K562 (cell line): ENCODE results near the gene SH3BP5L. TPM values are rescaled to one million over a fixed set of nuclear protein-coding genes. Genes with fewer than 3 reads are reported as not detected.
A peak's percentile ranks its signal among the peaks of the same experiment; 100 is the strongest.

ENCODE experiments used
- BDP1 ChIP-seq: IDR thresholded peaks from 3 replicates; pipeline ENCODE4 v1.6.1; 2011; ENCODE audit not compliant: insufficient read length, insufficient read depth
- FOXA1 ChIP-seq: fragments of 450-650 bp; IDR thresholded peaks from 2 replicates; pipeline ENCODE4 v1.6.1; 2016; ENCODE audit warnings: mild to moderate bottlenecking, borderline replicate concordance
- HEY1 ChIP-seq: fragments of 250-450 bp; sonication (Bioruptor Pico); IDR thresholded peaks from 2 replicates; pipeline ENCODE4 v1.5.0; 2020; ENCODE audit warnings: mild to moderate bottlenecking, moderate library complexity, borderline replicate concordance
- HMG20A ChIP-seq: fragments of 450-650 bp; formaldehyde crosslinking; conservative IDR thresholded peaks from 2 replicates; pipeline ENCODE4 v1.4.0; 2020; ENCODE audit warnings: mild to moderate bottlenecking, mixed read lengths
- HSF4 ChIP-seq: fragments of 250-450 bp; sonication (Bioruptor Pico); IDR thresholded peaks from 2 replicates; pipeline ENCODE4 v2.1.2; 2022; ENCODE audit warnings: mild to moderate bottlenecking, moderate library complexity, borderline replicate concordance
- MAFG ChIP-seq: fragments of 450-650 bp; conservative IDR thresholded peaks from 2 replicates; pipeline ENCODE4 v1.6.1; 2016; ENCODE audit warnings: missing genetic modification characterization, missing compliant biosample characterization
- NONO ChIP-seq, 2 experiments: fragments of 200-400 bp in 1 of 2; fragments of 450-650 bp in 1 of 2; formaldehyde crosslinking in 1 of 2; IDR thresholded peaks; 2 replicates each; pipeline ENCODE4 v1.6.1; 2017; ENCODE audit warnings: low read depth in 2 of 2, mild to moderate bottlenecking in 2 of 2, moderate library complexity in 2 of 2, low read length in 1 of 2
- OTX1 ChIP-seq: fragments of 450-650 bp; formaldehyde crosslinking; IDR thresholded peaks from 2 replicates; pipeline ENCODE4 v1.4.0; 2022; ENCODE audit warnings: mild to moderate bottlenecking
- TAF9B ChIP-seq: fragments of 450-650 bp; IDR thresholded peaks from 2 replicates; pipeline ENCODE4 v1.6.1; 2018; ENCODE audit warnings: mild to moderate bottlenecking; ENCODE audit not compliant: partially characterized antibody
- TEAD4 ChIP-seq, 2 experiments: sonication (generic) in 1 of 2; formaldehyde crosslinking in 1 of 2; IDR thresholded peaks; 2 replicates each; pipeline versions ENCODE4 v1.6.1 to v1.8.0; 2012 to 2022; ENCODE audit warnings: borderline replicate concordance in 1 of 2, inconsistent platforms in 1 of 2, low read length in 1 of 2, mild to moderate bottlenecking in 1 of 2, missing genetic modification reagents in 1 of 2
- ZNF174 ChIP-seq: fragments of 250-450 bp; sonication (Bioruptor Pico); IDR thresholded peaks from 2 replicates; pipeline ENCODE4 v1.4.0; 2020; ENCODE audit warnings: mild to moderate bottlenecking
- polyA plus RNA-seq, 8 experiments: library from polyadenylated mRNA; depleted of rRNA in 4 of 8; stranded (reverse) in 5 of 8; unstranded in 3 of 8; fragments of >200 nt; fragmentation: Nextera tagmentation in 2 of 8; fragmentation: Illumina TruSeq in 1 of 8; extraction: Ambion mirVana in 2 of 8; extraction: Trizol in 1 of 8; gene quantifications; 2 replicates each; pipeline versions ENCODE4 v1.2.1 to v1.2.3, GENCODE V29; 2011 to 2014; ENCODE audit warnings: inconsistent platforms in 1 of 8, missing spikeins in 1 of 8
- total RNA-seq, 7 experiments: library from RNA; depleted of rRNA in 6 of 7; stranded (reverse); fragments of >200 nt in 6 of 7; fragmentation: Illumina TruSeq in 2 of 7; extraction: Trizol in 2 of 7; gene quantifications; 2 replicates each; pipeline versions ENCODE4 v1.2.1 to v1.2.3, GENCODE V29; 2011 to 2021; ENCODE audit warnings: low replicate concordance in 1 of 7
- TF ChIP-seq, protein P1 (sequence below): IDR thresholded peaks from 3 replicates; pipeline ENCODE4 v1.6.1; 2011; ENCODE audit warnings: borderline replicate concordance, mild to moderate bottlenecking, moderate library complexity; ENCODE audit not compliant: insufficient read length; ENCODE audit errors: extremely low read depth
- TF ChIP-seq, protein P2 (sequence below): fragments of 200-800 bp; sonication (Bioruptor generic); IDR thresholded peaks from 2 replicates; pipeline ENCODE4 v1.6.1; 2016; ENCODE audit warnings: missing genetic modification characterization, missing compliant biosample characterization
- TF ChIP-seq, protein P3 (sequence below), 2 experiments: fragments of 450-650 bp; IDR thresholded peaks; 2 replicates each; pipeline ENCODE4 v1.6.1; 2016
- TF ChIP-seq, protein P4 (sequence below): fragments of 250-450 bp; sonication (Bioruptor Pico); IDR thresholded peaks from 2 replicates; pipeline ENCODE4 v1.5.0; 2020; ENCODE audit warnings: mild to moderate bottlenecking

SH3BP5L gene
- total and polyA plus RNA-seq, 9 of the 15 experiments (the other 6 are each of a cell fraction or from before 2014, with no cell fraction given), result 1.9 to 26.5 (median 15.8) TPM

DNA sequence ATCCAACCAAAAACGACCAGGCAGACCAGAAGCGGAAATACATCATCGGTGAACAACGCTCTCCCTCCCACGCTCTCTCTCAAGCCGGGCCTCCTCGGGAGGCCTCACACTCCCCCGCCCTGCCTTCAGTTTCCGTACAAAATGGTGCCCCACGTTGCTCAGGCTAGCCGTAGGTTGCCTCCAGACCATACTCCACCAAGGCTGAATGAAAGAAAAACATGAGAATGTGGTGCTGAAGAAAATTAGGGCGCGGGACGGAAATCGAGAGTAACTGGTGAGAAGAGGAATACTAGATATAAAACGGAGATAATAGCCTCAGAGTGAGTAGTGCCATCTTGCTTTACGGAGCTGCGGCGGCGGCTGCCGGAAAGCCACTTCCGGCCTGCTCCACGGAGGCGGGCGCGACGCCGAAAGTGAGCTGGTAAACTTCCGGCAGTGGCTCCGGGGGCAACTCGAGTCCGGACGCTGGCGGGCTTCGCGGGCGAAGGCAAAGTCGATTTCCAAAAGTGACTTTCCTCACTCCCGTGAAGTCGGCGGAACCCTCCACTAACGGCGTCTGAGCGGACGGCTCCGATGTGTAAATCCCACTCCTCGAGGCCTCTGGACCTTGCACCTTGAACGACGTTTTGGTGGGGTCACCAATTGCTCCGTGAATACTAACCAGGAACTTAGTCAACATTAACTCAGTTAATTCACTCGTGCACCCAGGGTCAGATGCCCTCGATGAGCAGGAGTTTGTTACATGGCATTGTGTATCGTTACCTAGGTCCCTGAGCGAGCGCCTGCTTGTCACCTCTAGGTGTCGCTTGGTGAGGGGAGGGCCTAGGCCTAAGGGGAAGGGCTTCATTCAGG, at the start of gene SH3BP5L (continued):
- TF ChIP-seq, protein P1, sequence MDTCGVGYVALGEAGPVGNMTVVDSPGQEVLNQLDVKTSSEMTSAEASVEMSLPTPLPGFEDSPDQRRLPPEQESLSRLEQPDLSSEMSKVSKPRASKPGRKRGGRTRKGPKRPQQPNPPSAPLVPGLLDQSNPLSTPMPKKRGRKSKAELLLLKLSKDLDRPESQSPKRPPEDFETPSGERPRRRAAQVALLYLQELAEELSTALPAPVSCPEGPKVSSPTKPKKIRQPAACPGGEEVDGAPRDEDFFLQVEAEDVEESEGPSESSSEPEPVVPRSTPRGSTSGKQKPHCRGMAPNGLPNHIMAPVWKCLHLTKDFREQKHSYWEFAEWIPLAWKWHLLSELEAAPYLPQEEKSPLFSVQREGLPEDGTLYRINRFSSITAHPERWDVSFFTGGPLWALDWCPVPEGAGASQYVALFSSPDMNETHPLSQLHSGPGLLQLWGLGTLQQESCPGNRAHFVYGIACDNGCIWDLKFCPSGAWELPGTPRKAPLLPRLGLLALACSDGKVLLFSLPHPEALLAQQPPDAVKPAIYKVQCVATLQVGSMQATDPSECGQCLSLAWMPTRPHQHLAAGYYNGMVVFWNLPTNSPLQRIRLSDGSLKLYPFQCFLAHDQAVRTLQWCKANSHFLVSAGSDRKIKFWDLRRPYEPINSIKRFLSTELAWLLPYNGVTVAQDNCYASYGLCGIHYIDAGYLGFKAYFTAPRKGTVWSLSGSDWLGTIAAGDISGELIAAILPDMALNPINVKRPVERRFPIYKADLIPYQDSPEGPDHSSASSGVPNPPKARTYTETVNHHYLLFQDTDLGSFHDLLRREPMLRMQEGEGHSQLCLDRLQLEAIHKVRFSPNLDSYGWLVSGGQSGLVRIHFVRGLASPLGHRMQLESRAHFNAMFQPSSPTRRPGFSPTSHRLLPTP, result no peak
- TF ChIP-seq FOXA1 (no peak), BDP1 (no peak), HEY1 (CRISPR knock-in tag) (no peak), ZNF174 (CRISPR knock-in tag) (no peak), OTX1 (CRISPR knock-in tag) (no peak; the same call in 1 of the 2 replicates), TAF9B (peak; percentile 67), NONO (IDR thresholded peaks at IDR 0.05; ENCODE audit: low read depth in 2 of 2, low read length in 1 of 2) (no peak), HMG20A (CRISPR knock-in tag) (no peak), HSF4 (CRISPR knock-in tag) (no peak), MAFG (tag) (no peak), TEAD4 (IDR thresholded peaks at IDR 0.05; ENCODE audit: low read length) (peak; percentile 42), TEAD4 (CRISPR knock-in tag; IDR thresholded peaks at IDR 0.05; ENCODE audit: borderline replicate concordance) (no peak)
- TF ChIP-seq, protein P2, sequence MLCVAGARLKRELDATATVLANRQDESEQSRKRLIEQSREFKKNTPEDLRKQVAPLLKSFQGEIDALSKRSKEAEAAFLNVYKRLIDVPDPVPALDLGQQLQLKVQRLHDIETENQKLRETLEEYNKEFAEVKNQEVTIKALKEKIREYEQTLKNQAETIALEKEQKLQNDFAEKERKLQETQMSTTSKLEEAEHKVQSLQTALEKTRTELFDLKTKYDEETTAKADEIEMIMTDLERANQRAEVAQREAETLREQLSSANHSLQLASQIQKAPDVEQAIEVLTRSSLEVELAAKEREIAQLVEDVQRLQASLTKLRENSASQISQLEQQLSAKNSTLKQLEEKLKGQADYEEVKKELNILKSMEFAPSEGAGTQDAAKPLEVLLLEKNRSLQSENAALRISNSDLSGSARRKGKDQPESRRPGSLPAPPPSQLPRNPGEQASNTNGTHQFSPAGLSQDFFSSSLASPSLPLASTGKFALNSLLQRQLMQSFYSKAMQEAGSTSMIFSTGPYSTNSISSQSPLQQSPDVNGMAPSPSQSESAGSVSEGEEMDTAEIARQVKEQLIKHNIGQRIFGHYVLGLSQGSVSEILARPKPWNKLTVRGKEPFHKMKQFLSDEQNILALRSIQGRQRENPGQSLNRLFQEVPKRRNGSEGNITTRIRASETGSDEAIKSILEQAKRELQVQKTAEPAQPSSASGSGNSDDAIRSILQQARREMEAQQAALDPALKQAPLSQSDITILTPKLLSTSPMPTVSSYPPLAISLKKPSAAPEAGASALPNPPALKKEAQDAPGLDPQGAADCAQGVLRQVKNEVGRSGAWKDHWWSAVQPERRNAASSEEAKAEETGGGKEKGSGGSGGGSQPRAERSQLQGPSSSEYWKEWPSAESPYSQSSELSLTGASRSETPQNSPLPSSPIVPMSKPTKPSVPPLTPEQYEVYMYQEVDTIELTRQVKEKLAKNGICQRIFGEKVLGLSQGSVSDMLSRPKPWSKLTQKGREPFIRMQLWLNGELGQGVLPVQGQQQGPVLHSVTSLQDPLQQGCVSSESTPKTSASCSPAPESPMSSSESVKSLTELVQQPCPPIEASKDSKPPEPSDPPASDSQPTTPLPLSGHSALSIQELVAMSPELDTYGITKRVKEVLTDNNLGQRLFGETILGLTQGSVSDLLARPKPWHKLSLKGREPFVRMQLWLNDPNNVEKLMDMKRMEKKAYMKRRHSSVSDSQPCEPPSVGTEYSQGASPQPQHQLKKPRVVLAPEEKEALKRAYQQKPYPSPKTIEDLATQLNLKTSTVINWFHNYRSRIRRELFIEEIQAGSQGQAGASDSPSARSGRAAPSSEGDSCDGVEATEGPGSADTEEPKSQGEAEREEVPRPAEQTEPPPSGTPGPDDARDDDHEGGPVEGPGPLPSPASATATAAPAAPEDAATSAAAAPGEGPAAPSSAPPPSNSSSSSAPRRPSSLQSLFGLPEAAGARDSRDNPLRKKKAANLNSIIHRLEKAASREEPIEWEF, result no peak; the same call in 1 of the 2 replicates
- TF ChIP-seq, protein P3, sequence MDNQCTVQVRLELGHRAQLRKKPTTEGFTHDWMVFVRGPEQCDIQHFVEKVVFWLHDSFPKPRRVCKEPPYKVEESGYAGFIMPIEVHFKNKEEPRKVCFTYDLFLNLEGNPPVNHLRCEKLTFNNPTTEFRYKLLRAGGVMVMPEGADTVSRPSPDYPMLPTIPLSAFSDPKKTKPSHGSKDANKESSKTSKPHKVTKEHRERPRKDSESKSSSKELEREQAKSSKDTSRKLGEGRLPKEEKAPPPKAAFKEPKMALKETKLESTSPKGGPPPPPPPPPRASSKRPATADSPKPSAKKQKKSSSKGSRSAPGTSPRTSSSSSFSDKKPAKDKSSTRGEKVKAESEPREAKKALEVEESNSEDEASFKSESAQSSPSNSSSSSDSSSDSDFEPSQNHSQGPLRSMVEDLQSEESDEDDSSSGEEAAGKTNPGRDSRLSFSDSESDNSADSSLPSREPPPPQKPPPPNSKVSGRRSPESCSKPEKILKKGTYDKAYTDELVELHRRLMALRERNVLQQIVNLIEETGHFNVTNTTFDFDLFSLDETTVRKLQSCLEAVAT (IDR thresholded peaks at IDR 0.05), result no peak; a peak in 1 of 4 replicates
- TF ChIP-seq, protein P4, sequence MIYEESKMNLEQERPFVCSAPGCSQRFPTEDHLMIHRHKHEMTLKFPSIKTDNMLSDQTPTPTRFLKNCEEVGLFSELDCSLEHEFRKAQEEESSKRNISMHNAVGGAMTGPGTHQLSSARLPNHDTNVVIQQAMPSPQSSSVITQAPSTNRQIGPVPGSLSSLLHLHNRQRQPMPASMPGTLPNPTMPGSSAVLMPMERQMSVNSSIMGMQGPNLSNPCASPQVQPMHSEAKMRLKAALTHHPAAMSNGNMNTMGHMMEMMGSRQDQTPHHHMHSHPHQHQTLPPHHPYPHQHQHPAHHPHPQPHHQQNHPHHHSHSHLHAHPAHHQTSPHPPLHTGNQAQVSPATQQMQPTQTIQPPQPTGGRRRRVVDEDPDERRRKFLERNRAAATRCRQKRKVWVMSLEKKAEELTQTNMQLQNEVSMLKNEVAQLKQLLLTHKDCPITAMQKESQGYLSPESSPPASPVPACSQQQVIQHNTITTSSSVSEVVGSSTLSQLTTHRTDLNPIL (CRISPR knock-in tag), result no peak
